OCI-LY1 (cell line): Measurements from ENCODE around the gene C4orf36.

ENCODE experiments used
- CTCF ChIP-seq: fragments of 200-600 bp; sonication (generic), shearing (Covaris generic); IDR thresholded peaks from 2 replicates; pipeline ENCODE4 v1.5.1; 2017; ENCODE audit warnings: mild to moderate bottlenecking, antibody characterized with exemption, low read length, moderate library complexity, mixed read lengths
- EZH2 ChIP-seq: fragments of 200-600 bp; sonication (generic), shearing (Covaris generic); IDR thresholded peaks from 2 replicates; pipeline ENCODE4 v1.8.0; 2017; ENCODE audit warnings: borderline replicate concordance, mixed run types, mild to moderate bottlenecking, antibody characterized with exemption, low read length, moderate library complexity, mixed read lengths

DNA sequence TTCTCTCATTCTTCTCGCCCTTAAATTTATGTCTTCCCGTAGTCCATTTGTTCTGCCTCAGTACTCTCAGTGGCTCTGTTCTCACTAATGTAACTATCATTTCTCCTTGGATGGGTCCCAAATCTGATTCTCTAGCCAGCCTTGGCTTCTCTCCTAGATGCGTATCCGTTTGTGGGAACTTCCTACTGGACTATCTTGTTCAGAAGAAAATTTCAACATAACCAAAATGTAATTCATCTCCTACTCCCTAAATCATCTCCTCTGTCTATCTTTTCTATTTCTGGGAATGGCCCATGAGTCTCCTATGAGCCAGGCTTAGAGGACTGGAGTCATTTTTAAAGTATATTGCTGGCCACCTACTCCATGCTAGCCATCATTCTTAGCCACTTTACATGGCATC is 4.4 kb upstream of the C4orf36 start:
- no peak for TF ChIP-seq CTCF
- TF ChIP-seq EZH2, result no peak
